Uterus (tissue), 4 donors: ENCODE data around the gene ZFHX2. TPM values are rescaled to one million over a fixed set of nuclear protein-coding genes. Genes with fewer than 3 reads are reported as not detected.

ENCODE experiments used
- DNase-seq, 2 donors: peaks; one replicate each; pipeline ENCODE4 v3.0.0-alpha.2; 2019 to 2020
- H3K27ac ChIP-seq, 2 donors: fragments of 200-600 bp; sonication (generic); 1 replicate in 1 of 2; 2 replicates in 1 of 2; pipeline ENCODE4 v1.5.1; 2016 to 2018
- H3K27me3 ChIP-seq, 2 donors: fragments of 200-600 bp; sonication (generic); one replicate each; pipeline ENCODE4 v1.5.1; 2018 to 2019; ENCODE audit warnings: control low read depth in 1 of 2
- H3K36me3 ChIP-seq, 2 donors: fragments of 200-600 bp; sonication (generic); one replicate each; pipeline ENCODE4 v1.5.1; 2019; ENCODE audit warnings: control low read depth in 1 of 2
- H3K4me1 ChIP-seq, 2 donors: fragments of 200-600 bp; sonication (generic); one replicate each; pipeline ENCODE4 v1.5.1; 2018 to 2019; ENCODE audit warnings: control low read depth in 1 of 2
- H3K4me3 ChIP-seq, 2 donors: fragments of 200-600 bp; sonication (generic); 1 replicate in 1 of 2; 2 replicates in 1 of 2; pipeline ENCODE4 v1.5.1; 2018 to 2019; ENCODE audit warnings: mild to moderate bottlenecking in 1 of 2
- H3K9me3 ChIP-seq, 2 donors: fragments of 200-600 bp; sonication (generic); one replicate each; pipeline ENCODE4 v1.5.1; 2019; ENCODE audit warnings: control low read depth in 1 of 2
- CTCF ChIP-seq, 4 experiments: fragments of 200-600 bp in 2 of 4; fragments of 450-650 bp in 2 of 4; sonication (generic) in 2 of 4; IDR thresholded peaks; one replicate each; pipeline ENCODE4 v1.5.1; 2016 to 2019; ENCODE audit warnings: antibody characterized with exemption in 4 of 4, mild to moderate bottlenecking in 2 of 4, moderate library complexity in 1 of 4
- POLR2A ChIP-seq, 2 donors: fragments of 450-650 bp; IDR thresholded peaks; one replicate each; pipeline ENCODE4 v1.6.1; 2016; ENCODE audit warnings: antibody characterized with exemption in 2 of 2, mild to moderate bottlenecking in 1 of 2, moderate library complexity in 1 of 2
- intact Hi-C: fragments of 100-400 bp; cut with DNase I; formaldehyde crosslinking; loops from one replicate; pipeline ENCODE4 v1.15.1; 2023; ENCODE audit warnings: low total_unique reads
- total RNA-seq, 4 donors: library from RNA; depleted of rRNA in 3 of 4; stranded (reverse); fragments of >200 nt in 3 of 4; gene quantifications; one replicate each; pipeline versions ENCODE4 v1.1.0 to v1.2.4, GENCODE V29; 2014 to 2023
- donor health status: DM: yes; HTN: yes; CAD: no.

ZFHX2 gene
- total RNA-seq, 4 donors from 2014 or later = 0.35 to 1.7 TPM; not detected in 2

- H3K4me1 ChIP-seq = no peaks in the 10 kb centered on the region
Measured at GRCh38 chr14:23546450-23547035, 5.0 kb downstream of the ZFHX2 start.

GRCh38 chr14:23545740-23546365, 5.7 kb downstream of the ZFHX2 start:
- intact Hi-C loops = no loop called here

More at GRCh38 chr14:23546450-23547035, 5.0 kb downstream of the ZFHX2 start:
- no peaks in the 10 kb centered on the region for H3K9me3 ChIP-seq
- TF ChIP-seq CTCF (IDR thresholded peaks at IDR 0.05) (no peak), POLR2A (IDR thresholded peaks at IDR 0.05) (no peak)
- no peak overlapping the region for H3K27ac ChIP-seq
- no peak for DNase-seq
- no peaks in the 10 kb centered on the region for H3K27me3 ChIP-seq
- H3K4me3 ChIP-seq = no peak overlapping the region
- intact Hi-C loops = no loop called here
- no peaks in the 10 kb centered on the region for H3K36me3 ChIP-seq

GRCh38 chr14:23544511-23545447, 6.8 kb downstream of the ZFHX2 start:
- no peaks in the 10 kb centered on the region for H3K27me3 ChIP-seq
- TF ChIP-seq CTCF (IDR thresholded peaks at IDR 0.05) (no peak), POLR2A (IDR thresholded peaks at IDR 0.05) (no peak)
- no peak overlapping the region for H3K27ac ChIP-seq
- no peaks in the 10 kb centered on the region for H3K9me3 ChIP-seq
- H3K4me3 ChIP-seq = no peak overlapping the region
- intact Hi-C loops = no loop called here
- no peaks in the 10 kb centered on the region for H3K4me1 ChIP-seq
- no peaks in the 10 kb centered on the region for H3K36me3 ChIP-seq
- no peak for DNase-seq

More at GRCh38 chr14:23545740-23546365, 5.7 kb downstream of the ZFHX2 start:
- Histone ChIP-seq H3K9me3 (no peaks in the 10 kb centered on the region), H3K36me3 (no peaks in the 10 kb centered on the region), H3K27ac (no peak overlapping the region), H3K27me3 (no peaks in the 10 kb centered on the region), H3K4me1 (no peaks in the 10 kb centered on the region), H3K4me3 (no peak overlapping the region)
- no peak for DNase-seq
- TF ChIP-seq POLR2A (IDR thresholded peaks at IDR 0.05) (no peak), CTCF (IDR thresholded peaks at IDR 0.05) (no peak)

- Histone ChIP-seq H3K9me3 (no peaks in the 10 kb centered on the region), H3K4me3 (no peak overlapping the region), H3K27me3 (no peaks in the 10 kb centered on the region), H3K36me3 (no peaks in the 10 kb centered on the region), H3K27ac (no peak overlapping the region), H3K4me1 (no peaks in the 10 kb centered on the region)
- TF ChIP-seq CTCF (IDR thresholded peaks at IDR 0.05) (no peak), POLR2A (IDR thresholded peaks at IDR 0.05) (no peak)
- intact Hi-C loops = no loop called here
- no peak for DNase-seq
Measured at GRCh38 chr14:23543403-23543802, 8.2 kb downstream of the ZFHX2 start.

GRCh38 chr14:23542261-23542660, 9.3 kb downstream of the ZFHX2 start:
- Histone ChIP-seq H3K27ac (no peak overlapping the region), H3K36me3 (no peaks in the 10 kb centered on the region), H3K27me3 (no peaks in the 10 kb centered on the region), H3K4me3 (no peak overlapping the region), H3K9me3 (no peaks in the 10 kb centered on the region), H3K4me1 (no peaks in the 10 kb centered on the region)
- intact Hi-C loops = no loop called here
- no peak for DNase-seq
- TF ChIP-seq CTCF (IDR thresholded peaks at IDR 0.05) (no peak), POLR2A (IDR thresholded peaks at IDR 0.05) (no peak)
